ENCODE data around the gene CYP2J2.
"Not testable (repeated sequence)": the region's sequence is repeated elsewhere in the genome, so short reads cannot be mapped to it uniquely, and the experiment has no call there.

GRCh38 chr1:59855297-59855696 lies 71.3 kb downstream of the CYP2J2 start:
- TF ChIP-seq, protein P1, sequence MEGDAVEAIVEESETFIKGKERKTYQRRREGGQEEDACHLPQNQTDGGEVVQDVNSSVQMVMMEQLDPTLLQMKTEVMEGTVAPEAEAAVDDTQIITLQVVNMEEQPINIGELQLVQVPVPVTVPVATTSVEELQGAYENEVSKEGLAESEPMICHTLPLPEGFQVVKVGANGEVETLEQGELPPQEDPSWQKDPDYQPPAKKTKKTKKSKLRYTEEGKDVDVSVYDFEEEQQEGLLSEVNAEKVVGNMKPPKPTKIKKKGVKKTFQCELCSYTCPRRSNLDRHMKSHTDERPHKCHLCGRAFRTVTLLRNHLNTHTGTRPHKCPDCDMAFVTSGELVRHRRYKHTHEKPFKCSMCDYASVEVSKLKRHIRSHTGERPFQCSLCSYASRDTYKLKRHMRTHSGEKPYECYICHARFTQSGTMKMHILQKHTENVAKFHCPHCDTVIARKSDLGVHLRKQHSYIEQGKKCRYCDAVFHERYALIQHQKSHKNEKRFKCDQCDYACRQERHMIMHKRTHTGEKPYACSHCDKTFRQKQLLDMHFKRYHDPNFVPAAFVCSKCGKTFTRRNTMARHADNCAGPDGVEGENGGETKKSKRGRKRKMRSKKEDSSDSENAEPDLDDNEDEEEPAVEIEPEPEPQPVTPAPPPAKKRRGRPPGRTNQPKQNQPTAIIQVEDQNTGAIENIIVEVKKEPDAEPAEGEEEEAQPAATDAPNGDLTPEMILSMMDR (IDR thresholded peaks at IDR 0.05 in 4 of 5, conservative IDR thresholded peaks at IDR 0.05 in 1 of 5): not testable (repeated sequence)
- not testable (repeated sequence) for TF ChIP-seq POLR2A (IDR thresholded peaks at IDR 0.05)
